ENCODE measurements around the gene IP6K3.

The IP6K3 gene

GRCh38 chr6:33762713-33763112 is 16.0 kb upstream of the IP6K3 start:
- DNase-seq (ENCODE audit: low read depth in 1 of 2, low spot score in 1 of 2): no peak
- Histone ChIP-seq H3K4me3 (replicated peaks; ENCODE audit: insufficient read depth, low read length) (no peak overlapping the region), H3K27ac (replicated peaks) (no peak overlapping the region), H3K27me3 (ENCODE audit: insufficient read depth, poor library complexity, severe bottlenecking) (no peaks in the 10 kb centered on the region)
- TF ChIP-seq GABPA (IDR thresholded peaks at IDR 0.05; ENCODE audit: low read depth) (no peak), SPI1 (IDR thresholded peaks at IDR 0.05; ENCODE audit: borderline replicate concordance, low read depth) (no peak), CTCF (IDR thresholded peaks at IDR 0.05; ENCODE audit: insufficient read depth, low read length) (no peak)

GRCh38 chr6:33761922-33762629 is 15.4 kb upstream of the IP6K3 start:
- H3K27ac ChIP-seq (replicated peaks): no peak overlapping the region
- no peak overlapping the region for H3K4me3 ChIP-seq (replicated peaks; ENCODE audit: insufficient read depth, low read length)
- peak; percentile 39 to 62 for DNase-seq (ENCODE audit: low read depth in 1 of 2, low spot score in 1 of 2)
- H3K27me3 ChIP-seq (ENCODE audit: insufficient read depth, poor library complexity, severe bottlenecking): peaks cover 4% of the 10 kb centered on the region
- no peak for TF ChIP-seq POLR2AphosphoS5 (IDR thresholded peaks at IDR 0.05; ENCODE audit: low read depth)
- peak; percentile 83 for TF ChIP-seq CTCF (IDR thresholded peaks at IDR 0.05; ENCODE audit: insufficient read depth, low read length)

- Histone ChIP-seq H3K27me3 (ENCODE audit: insufficient read depth, poor library complexity, severe bottlenecking) (peaks cover 9% of the 10 kb centered on the region), H3K27ac (replicated peaks) (no peak overlapping the region), H3K4me3 (replicated peaks; ENCODE audit: insufficient read depth, low read length) (no peak overlapping the region)
- no peak for DNase-seq (ENCODE audit: low read depth in 1 of 2, low spot score in 1 of 2)
- TF ChIP-seq SPI1 (IDR thresholded peaks at IDR 0.05; ENCODE audit: borderline replicate concordance, low read depth) (no peak), POLR2AphosphoS5 (IDR thresholded peaks at IDR 0.05; ENCODE audit: low read depth) (no peak), GABPA (IDR thresholded peaks at IDR 0.05; ENCODE audit: low read depth) (no peak), CTCF (IDR thresholded peaks at IDR 0.05; ENCODE audit: insufficient read depth, low read length) (no peak), REST (IDR thresholded peaks at IDR 0.05; ENCODE audit: insufficient replicate concordance, low read depth) (no peak)
These were observed 14.8 kb upstream of the IP6K3 start for GRCh38 chr6:33761581-33761921.

- Histone ChIP-seq H3K27me3 (ENCODE audit: insufficient read depth, poor library complexity, severe bottlenecking) (peaks cover 9% of the 10 kb centered on the region), H3K4me3 (replicated peaks; ENCODE audit: insufficient read depth, low read length) (no peak overlapping the region), H3K27ac (replicated peaks) (no peak overlapping the region)
- TF ChIP-seq REST (IDR thresholded peaks at IDR 0.05; ENCODE audit: insufficient replicate concordance, low read depth): no peak
- no peak for TF ChIP-seq GABPA (IDR thresholded peaks at IDR 0.05; ENCODE audit: low read depth)
- no peak for TF ChIP-seq CTCF (IDR thresholded peaks at IDR 0.05; ENCODE audit: insufficient read depth, low read length)
- no peak for TF ChIP-seq POLR2AphosphoS5 (IDR thresholded peaks at IDR 0.05; ENCODE audit: low read depth)
- no peak for TF ChIP-seq SPI1 (IDR thresholded peaks at IDR 0.05; ENCODE audit: borderline replicate concordance, low read depth)
- DNase-seq (ENCODE audit: low read depth in 1 of 2, low spot score in 1 of 2): no peak
These were observed 13.4 kb upstream of the IP6K3 start for GRCh38 chr6:33759887-33760629.

Data from HL-60 (cell line).